Hematopoietic multipotent progenitor cell treated with erythropoietin and hydrocortisone succinate and interleukin-3 and kit ligand, for 15 days (in vitro differentiated cells): ENCODE results near the gene TCERG1.

Experiments
- DNase-seq: peaks from one replicate; pipeline ENCODE4 v3.0.0-alpha.2; 2015; ENCODE audit warnings: low spot score

TCERG1 gene

GRCh38 chr5:146457431-146457830 is 10.3 kb downstream of the TCERG1 start:
- no peak for DNase-seq

DNA sequence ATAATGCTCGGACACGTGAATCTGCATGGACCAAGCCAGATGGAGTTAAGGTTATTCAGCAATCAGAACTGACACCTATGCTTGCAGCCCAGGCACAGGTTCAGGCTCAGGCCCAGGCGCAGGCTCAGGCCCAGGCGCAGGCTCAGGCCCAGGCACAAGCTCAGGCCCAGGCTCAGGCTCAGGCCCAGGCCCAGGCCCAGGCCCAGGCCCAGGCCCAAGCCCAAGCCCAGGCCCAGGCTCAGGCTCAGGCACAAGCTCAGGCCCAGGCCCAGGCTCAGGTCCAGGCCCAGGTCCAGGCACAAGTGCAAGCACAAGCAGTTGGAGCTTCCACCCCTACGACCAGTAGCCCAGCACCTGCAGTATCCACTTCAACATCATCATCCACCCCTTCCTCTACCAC is 11.8 kb downstream of the TCERG1 start:
- no peak for DNase-seq

DNA sequence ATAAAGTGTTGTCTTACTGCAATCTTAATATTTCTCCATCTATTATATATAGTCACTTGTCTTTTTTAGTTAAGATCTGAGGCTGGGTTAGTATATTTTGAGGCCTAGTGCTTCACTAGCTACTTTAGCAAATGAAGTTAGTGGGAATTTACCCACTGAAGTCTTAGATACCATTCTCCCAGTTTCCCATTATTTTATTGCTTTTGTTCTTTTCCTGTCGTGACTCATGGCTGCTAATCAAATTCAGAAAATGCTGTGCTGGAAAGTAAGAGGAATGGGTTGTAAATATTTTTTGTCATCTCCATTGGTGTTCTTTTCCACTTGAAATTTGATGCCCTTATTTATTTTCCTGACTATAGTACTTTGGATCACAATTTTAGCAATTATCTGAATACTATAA is 14.2 kb downstream of the TCERG1 start:
- DNase-seq, result no peak

DNA sequence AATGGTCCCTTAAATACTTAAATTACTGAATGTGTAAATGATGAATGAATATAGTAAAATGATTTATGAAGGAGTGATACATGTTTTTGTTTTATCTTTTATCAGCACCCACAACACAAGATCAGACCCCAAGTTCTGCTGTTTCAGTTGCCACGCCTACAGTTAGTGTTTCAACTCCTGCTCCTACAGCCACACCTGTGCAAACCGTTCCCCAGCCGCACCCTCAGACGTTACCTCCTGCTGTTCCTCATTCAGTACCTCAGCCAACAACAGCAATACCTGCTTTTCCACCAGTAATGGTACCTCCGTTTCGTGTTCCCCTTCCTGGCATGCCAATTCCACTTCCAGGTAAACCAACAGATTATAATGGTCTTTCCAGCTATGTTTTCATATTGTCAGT is 16.3 kb downstream of the TCERG1 start:
- DNase-seq, result no peak

DNA sequence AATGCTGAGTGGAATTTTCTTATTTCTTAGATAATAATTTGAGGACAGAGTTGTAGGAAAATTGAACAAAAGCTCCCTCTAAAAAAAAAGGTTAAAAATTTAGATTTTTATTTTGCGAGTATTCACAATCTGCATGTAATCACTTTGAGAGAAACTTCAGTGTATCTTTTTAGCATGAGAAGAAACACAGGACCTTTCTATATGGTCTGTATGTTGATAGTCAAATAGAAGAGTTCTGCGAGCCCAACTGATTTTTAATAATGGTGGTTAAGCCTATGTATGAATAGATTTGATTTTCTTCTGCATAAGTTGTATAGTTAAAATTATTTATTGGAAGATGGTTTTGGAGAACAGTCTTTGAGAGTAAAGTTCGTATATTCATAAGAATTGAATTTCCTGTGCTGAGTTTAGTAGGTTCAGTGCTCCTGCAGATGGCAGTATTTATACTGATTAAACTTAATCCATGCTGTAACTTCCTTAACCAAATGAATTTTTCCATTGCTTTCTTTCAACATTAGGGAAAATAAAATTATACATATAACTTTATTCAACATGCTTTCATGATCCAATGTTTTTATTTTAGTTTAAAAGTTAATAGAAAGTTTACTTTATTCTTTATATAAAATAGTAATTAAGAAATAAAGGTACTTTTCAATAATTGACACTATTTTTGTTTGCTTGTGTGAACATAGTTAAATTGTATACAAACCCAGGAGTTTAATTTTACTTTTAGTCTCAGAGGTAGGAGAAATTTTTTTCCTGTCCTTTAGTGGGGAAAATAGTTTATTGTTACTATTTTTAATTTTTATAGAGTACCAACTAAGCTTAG is 19.6 kb downstream of the TCERG1 start:
- DNase-seq, result no peak

DNA sequence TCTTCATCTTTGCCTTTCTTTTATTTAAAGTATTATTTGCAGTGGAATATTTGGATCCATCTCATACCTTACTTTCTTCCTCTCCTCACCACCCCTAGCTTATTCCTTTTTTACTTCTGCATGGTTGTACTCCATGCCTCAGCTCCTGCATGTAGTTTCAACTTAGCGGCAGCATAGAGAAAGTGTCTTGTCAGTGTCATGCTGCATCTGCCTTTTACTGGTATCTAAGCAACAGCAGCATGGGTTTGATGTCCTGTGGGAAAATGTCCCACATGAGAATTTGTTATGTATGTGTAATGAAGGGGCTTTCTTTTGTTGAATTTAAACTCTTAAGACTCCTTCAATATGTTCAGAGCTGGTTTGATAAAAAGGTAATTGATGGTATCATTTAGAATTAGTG is 20.6 kb downstream of the TCERG1 start:
- DNase-seq, result no peak

DNA sequence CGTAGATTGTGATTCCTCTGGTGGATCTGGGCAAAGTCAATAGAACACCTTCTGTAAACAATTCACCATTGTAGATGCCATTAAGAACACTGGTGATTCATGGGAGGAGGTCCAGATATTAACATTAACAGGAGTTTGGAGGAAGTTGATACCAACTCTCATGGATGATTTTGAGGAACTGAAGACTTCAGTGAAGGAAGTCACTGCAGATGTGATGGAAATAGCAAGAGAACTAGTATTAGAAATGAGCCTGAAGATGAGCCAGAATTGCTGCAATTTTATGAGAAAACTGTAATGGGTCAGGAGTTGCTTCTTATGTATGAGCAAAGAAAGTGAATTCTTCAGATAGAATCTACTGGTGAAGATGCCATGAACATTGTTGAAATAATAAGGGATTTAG is 26.9 kb downstream of the TCERG1 start:
- no peak for DNase-seq

GRCh38 chr5:146475190-146475780 is 28.2 kb downstream of the TCERG1 start:
- DNase-seq, result no peak

DNA sequence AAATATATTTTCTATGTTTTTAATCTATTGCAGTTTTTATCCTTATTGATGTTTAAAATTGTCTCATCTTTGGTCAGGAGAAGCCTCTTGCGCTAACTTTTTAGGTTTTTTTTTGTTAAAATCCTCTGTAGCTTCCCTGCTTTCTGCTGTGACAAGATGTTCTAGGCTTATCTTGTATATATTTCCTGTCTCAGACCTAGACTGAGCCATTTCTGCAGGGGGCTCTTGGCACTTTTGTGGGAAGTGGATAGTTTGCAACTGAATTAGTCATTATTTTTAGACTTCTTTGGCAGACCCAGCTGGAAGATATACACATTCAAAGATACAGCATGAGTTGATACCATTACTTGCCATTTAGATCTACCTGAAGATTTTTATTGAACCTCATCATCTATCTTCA is 28.8 kb downstream of the TCERG1 start:
- no peak for DNase-seq

- no peak for DNase-seq
Observed at GRCh38 chr5:146482775-146483174, 35.6 kb downstream of the TCERG1 start.

- no peak for DNase-seq
Observed at GRCh38 chr5:146484714-146485391, 37.7 kb downstream of the TCERG1 start.

GRCh38 chr5:146490089-146490843 is 43.1 kb downstream of the TCERG1 start:
- DNase-seq, result no peak

- DNase-seq, result no peak
Observed at GRCh38 chr5:146494656-146495055, 47.5 kb downstream of the TCERG1 start.

DNA sequence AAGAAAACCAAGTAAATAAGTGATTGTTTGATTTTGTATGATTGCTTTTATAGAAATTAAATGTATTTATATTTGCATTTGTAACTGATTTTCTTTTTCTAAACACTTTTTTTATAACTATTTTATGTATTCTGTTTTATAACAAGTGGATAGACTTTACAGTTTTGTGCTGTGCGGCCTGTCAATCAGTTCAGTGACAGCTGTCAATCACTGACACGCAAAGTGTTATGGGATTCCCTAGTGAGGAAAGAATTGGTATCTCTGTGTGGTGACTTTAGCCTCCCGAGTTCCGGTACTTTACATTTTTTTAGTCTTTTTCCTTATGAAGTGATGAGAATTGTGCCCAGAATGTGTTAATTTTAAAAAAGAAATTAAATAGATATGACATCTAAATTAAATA is 52.5 kb downstream of the TCERG1 start:
- no peak for DNase-seq

DNA sequence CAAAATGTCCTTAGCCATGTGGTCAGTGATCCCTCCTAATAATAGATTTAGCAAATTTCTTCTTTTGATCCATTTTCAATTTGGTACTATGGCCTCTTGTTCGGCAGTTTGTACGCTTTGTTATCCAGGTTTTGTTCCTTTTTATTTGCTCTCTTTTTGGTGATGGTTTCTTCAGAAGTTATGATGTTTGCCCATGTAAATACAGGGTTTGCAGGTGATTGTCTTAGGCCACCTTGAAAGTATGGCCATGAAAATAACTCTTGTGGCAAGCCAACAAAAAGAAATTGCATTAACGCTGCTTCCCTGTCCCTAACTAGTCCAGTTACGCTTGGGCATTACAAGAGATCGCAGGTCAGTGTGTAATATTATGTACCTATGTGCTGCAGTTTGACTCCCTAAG is 60.3 kb downstream of the TCERG1 start:
- no peak for DNase-seq

DNA sequence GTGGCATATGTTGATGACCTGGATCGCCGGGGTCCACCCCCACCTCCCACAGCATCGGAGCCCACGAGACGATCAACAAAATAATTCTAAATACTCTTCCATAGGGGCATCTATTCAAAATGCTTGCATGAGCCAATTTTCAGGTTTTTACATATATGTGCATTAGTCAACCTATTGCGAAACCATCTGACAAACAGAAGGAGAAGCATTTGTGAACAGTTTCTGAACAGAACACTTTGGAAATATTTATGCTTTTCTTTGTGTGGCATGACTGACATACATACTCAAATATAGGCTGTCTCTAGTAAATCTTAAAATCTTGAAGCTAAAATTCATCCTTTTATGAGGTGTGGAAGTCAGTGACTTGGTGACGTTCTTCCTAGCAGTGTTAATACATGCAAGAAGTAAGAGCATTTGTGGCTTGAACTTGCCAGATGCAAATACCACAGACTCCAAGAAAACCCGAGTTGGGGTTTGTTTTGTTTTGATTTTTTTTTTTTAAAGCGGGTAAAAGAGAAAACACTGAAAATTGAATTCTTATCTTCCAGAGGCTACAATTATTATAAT is 63.5 kb downstream of the TCERG1 start:
- no peak for DNase-seq

DNA sequence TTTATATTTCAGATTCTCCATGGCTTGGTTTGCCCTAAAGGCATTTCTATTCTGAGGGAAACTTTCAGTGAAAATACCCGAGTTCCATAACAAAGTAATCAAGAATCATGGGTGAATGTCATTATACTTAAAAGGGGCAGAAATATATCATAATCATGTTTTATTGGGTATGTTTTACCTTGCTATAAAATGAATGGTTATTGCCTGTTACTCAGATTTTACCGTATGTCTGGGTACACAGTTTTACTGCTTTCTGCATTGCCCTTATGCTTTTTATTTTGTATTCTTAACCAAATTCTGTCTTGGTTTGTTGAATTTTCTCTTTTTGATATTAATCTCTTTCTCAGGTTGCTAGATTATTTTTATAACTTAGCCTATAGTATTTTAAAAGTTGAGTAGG is 66.3 kb downstream of the TCERG1 start:
- no peak for DNase-seq

- no peak for DNase-seq
Observed at GRCh38 chr5:146514575-146514974, 67.4 kb downstream of the TCERG1 start.

GRCh38 chr5:146515473-146516150 is 68.5 kb downstream of the TCERG1 start:
- DNase-seq, result no peak

DNA sequence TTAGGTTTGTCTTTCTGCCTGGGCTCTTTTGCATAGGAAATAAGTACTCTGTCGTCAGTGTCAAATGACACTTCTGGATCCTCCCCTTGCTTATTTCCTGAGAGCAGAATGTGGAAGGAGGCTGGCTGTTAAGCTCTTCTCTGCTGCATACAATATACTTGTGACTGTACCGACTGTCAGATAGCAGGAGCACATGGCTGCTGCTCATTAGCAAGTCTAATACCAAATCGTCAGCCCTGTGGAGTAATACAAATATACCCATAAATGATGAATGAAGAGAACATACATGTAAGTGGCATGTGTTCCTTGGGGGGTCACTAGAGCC is 69.0 kb downstream of the TCERG1 start, which contains the start of gene GPR151:
Gene GPR151 (minus strand): TSS at position 40 of the 325 bp plus-strand sequence. CDS start 77 bp downstream, outside the sequence.
- DNase-seq, result no peak

GRCh38 chr5:146519554-146519953 is 72.4 kb downstream of the TCERG1 start:
- DNase-seq, result no peak

DNA sequence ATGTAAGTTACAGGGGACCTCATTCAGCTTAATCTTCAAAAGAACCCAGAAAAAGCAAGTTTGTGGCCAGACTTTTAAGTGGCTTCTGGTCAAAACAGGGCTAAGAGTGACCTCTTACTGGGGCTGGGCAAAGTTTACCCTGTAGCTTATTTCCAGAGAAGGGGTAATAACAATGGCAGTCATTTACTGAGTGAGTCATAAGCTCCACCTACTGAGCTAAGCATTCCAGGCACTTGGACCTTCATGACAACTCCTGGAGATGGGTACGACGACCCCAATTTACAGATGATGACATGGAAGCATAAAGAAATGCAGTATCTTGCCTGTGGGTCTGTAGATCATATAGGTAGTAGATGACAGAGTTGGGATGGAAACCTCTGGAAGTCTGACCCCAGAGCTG is 73.6 kb downstream of the TCERG1 start:
- DNase-seq, result no peak
